GM19455 (cell line): ENCODE measurements around the gene OR4L1.
"Not testable (repeated sequence)": the region's sequence is repeated elsewhere in the genome, so short reads cannot be mapped to it uniquely, and the experiment has no call there.

Experiments
- ATAC-seq: cut with Tn5 transposase; IDR thresholded peaks from one replicate; pipeline ENCODE4 v1.9.1; 2021; ENCODE audit not compliant: unreplicated experiment

Gene OR4L1, protein sequence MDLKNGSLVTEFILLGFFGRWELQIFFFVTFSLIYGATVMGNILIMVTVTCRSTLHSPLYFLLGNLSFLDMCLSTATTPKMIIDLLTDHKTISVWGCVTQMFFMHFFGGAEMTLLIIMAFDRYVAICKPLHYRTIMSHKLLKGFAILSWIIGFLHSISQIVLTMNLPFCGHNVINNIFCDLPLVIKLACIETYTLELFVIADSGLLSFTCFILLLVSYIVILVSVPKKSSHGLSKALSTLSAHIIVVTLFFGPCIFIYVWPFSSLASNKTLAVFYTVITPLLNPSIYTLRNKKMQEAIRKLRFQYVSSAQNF

DNA sequence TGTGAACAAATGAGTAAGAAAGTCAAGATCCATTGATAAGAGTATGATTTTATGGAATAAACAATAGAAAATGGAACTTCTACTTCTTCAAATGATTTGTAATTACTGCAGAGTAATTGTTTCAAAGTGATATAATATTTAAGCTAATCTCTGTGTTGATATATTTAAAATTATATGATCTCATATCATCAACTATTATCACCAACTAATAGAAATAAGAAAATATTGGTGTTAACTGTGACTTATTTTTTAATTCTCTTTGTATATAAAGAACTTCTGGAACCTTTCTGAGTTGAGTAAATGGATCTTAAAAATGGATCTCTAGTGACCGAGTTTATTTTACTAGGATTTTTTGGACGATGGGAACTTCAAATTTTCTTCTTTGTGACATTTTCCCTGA, at the start of gene OR4L1:
TSS of gene OR4L1 (plus strand) at position 301 of the 400 bp plus-strand sequence. CDS start at position 301, 0 bp downstream.
- ATAC-seq = no peak

DNA sequence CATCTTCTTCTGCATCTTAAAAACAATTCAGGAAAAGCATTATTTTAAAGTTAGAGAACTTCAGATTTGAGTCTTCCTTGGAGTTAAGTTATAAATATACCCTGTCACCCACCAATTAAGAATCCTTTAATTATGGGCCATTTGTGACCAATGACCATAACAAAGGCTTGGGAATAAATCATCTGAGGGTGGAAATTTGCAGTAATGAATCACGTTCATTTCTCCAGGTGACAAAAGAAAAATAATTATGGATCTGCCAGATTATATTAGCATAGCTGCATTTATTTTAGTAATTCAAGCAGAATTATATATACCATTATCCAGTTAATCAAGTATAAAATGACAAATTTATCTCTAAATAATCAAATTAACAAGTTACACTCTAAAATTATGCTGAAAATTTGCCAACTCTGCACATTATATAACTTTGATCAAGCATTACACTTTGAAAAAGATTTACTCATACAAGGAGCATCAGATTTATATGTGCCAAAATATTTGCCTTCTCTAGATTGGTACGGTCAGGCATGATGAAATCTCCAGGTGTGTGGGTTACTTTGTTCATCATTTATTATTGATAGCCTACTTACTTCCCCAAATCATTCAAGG, 40.5 kb upstream of the OR4L1 start, which contains the start of gene OR4K14:
TSS of gene OR4K14 (minus strand) at position 51 of the 609 bp plus-strand sequence. CDS start 4,114 bp downstream, outside the sequence.
- no peak for ATAC-seq

DNA sequence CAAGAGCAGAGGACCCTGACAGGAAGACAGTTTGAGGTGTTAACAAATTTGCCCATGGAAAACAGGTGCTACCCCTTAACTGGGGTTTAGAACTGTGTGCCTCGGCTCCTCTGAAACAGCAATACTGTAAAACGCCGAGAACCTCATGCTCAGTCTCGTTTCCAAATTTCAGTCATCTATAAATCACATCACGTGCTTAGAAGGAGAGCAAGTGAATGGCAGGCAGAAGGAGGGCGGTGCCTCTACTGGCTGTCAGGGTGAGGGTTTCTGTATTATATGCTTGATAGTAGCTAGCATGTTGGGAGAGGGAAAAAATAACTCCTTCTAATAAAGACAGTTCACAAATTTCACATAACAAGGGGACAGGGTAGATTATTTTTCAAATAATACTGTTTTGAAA, 28.8 kb upstream of the OR4L1 start:
- ATAC-seq = no peak

DNA sequence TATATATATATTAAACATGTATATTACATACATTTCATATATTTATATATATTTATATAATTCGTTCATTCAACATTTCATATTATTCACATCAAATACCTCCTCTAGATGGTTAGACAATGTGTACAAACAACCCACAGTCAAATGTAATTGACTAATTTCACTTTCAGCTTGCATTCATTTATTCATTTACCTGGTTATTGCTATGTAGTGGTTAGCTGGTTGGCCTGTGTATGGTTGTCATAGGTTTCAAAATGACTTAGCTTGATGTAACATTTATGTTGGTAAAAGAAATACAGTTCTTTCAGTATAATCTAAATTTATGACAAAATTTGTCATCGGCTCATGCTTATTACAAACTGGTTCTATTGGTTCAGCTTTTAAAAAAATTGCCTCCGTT, 24.4 kb upstream of the OR4L1 start:
- ATAC-seq = no peak

DNA sequence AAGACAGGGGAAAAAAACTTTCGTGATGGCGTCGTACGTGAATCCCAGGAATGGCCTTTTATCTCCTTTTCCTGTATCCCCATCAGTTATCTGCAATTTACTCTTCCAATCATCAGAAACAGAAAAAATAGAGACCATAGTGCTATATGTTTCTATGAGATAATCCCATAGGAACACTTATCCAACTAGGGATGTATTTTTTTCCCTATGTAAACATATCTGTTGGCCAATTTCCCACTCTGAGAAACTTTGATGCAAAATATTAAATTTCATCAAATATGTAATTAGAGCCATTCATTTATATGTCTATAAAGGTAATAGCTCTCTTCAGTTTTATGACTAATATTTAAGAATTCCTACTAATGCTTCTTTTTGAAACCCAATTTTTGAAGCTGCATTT, 23.9 kb upstream of the OR4L1 start, which contains the start of gene OR4K13:
TSS of gene OR4K13 (minus strand) at position 101 of the 400 bp plus-strand sequence. CDS start 1,280 bp downstream, outside the sequence.
- ATAC-seq = no peak

DNA sequence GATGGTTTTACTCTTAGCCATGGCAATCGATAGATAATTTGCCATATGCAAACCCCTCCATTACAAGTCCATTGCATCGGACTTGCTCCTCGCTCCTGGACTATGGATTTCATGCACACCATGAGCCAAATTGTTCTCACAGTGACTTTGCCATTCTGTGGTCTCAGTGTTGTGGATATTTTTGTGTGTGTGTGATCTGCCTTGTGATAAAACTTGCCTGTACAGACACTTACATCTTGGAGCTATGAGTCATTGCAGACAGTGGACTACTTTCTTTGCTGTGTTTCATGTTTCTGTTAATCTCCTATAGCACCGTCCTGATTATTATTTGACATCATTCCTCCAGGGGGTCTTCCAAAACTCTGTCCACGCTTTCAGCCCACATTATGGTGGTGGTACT, 15.6 kb upstream of the OR4L1 start:
- no peak for ATAC-seq

DNA sequence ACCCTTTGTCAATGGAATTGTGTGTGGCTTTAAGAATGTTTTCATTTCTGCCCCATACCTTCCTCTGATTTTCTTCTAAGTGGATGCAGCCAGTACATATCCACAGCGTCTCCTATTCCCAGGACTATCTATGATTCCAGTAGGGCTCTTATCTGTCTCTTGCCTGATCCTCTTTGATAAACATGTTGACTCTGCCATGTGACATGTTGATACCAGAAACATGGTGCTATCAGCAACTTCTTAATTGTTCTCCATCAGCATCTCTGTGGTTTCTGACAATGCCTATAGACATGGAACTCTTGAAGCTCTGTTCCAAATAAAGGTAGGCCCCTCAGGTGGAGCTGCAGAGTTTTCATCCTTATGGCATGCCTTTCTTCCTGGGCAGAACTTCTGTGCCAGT, 11.6 kb upstream of the OR4L1 start:
- ATAC-seq = no peak

DNA sequence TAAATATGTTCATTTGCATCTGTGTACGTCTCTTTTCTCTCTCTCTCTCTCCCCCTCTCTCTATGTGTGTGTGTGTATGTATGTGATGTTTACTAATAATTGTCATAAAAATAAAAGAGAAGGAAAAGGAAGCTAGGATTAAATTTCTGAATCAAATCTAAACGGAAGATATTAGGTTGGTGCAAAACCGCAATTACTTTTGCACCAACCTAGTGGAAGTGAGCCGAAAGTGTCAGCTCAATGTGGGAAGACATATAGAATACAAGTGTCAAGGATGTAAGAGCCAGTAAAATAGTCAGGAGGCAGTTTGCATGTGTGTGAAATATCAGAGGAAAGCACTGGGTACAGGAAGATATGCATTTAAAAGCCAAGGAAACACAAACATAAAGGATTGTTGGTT, 32.2 kb downstream of the OR4L1 start:
- ATAC-seq = no peak

DNA sequence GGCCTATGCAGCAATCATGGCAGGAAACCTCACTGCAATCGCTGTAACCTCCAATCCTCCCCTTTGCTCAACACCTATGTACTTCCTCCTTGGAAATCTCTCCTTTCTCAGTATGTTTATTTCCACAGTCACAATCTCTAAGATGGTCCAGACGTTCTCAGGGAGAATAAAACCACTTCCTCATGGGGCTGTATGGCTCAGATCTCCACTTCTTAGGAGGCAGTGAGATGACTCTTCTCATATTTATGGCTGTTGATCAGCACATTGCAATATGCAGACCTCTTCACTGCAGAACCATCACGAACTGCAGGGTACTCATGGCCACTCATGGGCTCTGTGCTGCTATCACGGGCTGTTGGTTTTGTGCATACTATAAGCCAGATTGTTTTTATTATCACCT, 33.6 kb downstream of the OR4L1 start:
- no peak for ATAC-seq

DNA sequence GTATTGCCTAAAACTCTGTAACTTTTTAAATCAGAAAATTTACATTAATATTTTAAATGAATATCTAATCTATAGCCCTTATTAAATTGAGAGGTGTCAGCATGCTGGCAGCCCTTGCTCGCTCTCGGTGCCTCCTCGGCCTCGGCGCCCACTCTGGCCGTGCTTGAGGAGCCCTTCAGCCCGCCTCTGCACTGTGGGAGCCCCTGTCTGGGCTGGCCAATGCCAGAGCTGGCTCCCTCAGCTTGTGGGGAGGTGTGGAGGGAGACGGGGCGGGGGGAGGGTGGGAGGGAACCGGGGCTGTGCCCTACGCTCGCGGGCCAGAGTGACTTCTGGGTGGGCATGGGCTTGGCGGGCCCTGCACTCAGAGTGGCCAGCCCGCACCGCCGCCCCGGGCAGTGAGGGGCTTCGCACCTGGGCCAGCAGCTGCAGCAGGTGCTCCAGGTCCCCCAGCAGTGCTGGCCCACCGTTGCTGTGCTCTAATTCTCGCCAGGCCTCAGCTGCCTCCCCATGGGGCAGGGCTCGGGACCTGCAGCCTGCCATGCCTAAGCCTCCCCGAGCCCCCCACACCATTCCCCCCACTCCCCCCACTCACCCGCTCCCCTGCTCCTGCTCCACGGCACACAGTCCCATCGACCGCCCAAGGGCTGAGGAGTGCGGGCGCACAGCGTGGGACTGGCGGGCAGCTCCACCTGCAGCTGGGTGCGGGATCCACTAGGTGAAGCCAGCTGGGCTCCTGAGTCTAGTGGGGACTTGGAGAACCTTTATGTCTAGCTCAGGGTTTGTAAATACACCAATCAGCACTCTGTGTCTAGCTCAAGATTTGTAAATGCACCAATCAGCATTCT, 39.3 kb downstream of the OR4L1 start:
- not testable (repeated sequence) for ATAC-seq

DNA sequence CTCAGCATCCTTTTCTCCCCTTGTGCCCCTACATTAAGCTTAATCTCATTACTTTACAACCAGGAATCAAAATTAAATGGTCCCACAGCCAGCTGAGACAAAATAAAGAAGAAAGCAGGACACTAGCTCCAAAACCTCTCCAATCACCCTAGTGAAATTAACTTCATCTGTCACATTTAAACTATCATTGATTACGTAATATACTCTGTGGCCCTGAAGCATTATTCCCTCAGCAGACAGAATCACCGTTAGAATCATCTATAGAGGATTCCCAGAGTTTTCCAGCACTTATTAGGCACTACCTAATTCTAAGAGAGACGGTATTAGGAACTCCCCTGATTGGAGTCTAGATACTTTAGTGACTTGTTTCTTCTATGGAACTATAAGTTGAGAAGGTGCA, 50.6 kb downstream of the OR4L1 start, which contains the start of gene OR4K17:
TSS of gene OR4K17 (plus strand) at position 302 of the 400 bp plus-strand sequence. CDS start 6,761 bp downstream, outside the sequence.
- ATAC-seq = no peak
